ENCODE results near the gene PTPN7. TPM values are rescaled to one million over a fixed set of nuclear protein-coding genes. Genes with fewer than 3 reads are reported as not detected.

Gene PTPN7
- polyA plus RNA-seq, 1 experiment = not detected

DNA sequence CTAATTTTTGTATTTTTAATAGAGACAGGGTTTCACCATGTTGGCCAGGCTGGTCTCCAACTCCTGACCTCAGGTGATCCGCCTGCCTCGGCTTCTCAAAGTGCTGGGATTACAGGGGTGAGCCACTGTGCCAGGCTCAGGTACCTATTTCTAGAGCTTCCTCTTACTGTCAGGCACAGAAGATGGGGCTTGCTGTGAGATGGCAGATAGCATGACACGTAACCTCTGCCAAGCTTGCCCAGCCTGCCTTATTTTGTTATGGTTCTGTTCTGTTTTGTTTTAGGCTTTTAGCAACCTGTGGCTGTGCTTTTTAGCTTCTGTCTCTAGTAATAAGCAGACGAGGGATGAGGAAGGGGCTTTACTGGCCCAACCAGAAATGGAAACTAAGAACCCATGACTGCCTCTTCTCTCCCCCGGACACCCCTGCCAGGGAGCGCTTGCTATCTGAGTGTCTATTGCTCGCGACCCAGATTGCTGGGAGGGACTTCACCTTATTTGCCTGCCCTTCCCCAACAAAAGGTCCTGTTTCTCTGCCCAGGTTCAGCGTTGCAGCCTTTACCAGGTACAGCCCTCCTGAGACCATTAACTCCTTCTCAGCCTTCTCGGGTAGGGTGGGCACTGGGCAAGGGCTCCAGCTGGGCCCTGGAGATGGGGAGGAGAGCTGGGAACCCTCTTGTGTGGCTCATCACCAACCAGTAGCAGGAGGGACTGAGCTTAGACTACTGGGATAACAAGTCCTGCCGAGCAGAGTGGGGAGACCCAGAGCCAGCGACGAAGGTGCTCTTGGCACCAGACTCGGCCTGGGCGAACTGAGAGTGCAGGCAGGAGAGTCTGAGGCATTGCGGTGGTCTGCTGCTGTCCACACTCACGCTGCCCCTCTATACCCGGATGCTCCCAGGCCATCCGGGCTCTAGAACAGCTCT is 19.7 kb upstream of the PTPN7 start:
- TF ChIP-seq, protein P1, sequence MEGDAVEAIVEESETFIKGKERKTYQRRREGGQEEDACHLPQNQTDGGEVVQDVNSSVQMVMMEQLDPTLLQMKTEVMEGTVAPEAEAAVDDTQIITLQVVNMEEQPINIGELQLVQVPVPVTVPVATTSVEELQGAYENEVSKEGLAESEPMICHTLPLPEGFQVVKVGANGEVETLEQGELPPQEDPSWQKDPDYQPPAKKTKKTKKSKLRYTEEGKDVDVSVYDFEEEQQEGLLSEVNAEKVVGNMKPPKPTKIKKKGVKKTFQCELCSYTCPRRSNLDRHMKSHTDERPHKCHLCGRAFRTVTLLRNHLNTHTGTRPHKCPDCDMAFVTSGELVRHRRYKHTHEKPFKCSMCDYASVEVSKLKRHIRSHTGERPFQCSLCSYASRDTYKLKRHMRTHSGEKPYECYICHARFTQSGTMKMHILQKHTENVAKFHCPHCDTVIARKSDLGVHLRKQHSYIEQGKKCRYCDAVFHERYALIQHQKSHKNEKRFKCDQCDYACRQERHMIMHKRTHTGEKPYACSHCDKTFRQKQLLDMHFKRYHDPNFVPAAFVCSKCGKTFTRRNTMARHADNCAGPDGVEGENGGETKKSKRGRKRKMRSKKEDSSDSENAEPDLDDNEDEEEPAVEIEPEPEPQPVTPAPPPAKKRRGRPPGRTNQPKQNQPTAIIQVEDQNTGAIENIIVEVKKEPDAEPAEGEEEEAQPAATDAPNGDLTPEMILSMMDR (IDR thresholded peaks at IDR 0.05; ENCODE audit: low read depth, low read length) = no peak
- H3K4me3 ChIP-seq (ENCODE audit: low read depth, low read length) = no peak overlapping the region
- no peak for DNase-seq (ENCODE audit: low read depth, low spot score)
- no peak overlapping the region for H3K27ac ChIP-seq (ENCODE audit: low read depth, low read length)
- peaks cover 45% of the 10 kb centered on the region for H3K27me3 ChIP-seq (ENCODE audit: control insufficient read depth, insufficient read depth, low read length)
- ChIA-PET CTCF (interaction anchor here (0.7 to 1.8 kb wide), 3 partner anchors 9 to 136 kb away, joined by 3 to 5 read pairs (median 4); no protein-coding TSS in a partner anchor), POLR2A (interaction anchor here (0.6 kb wide), 1 partner anchor 559 kb away, joined by 3 read pairs; no protein-coding TSS in a partner anchor)
- H3K9me3 ChIP-seq (ENCODE audit: control insufficient read depth, insufficient read depth, low read length) = no peaks in the 10 kb centered on the region; the same call in 1 of the 2 replicates

DNA sequence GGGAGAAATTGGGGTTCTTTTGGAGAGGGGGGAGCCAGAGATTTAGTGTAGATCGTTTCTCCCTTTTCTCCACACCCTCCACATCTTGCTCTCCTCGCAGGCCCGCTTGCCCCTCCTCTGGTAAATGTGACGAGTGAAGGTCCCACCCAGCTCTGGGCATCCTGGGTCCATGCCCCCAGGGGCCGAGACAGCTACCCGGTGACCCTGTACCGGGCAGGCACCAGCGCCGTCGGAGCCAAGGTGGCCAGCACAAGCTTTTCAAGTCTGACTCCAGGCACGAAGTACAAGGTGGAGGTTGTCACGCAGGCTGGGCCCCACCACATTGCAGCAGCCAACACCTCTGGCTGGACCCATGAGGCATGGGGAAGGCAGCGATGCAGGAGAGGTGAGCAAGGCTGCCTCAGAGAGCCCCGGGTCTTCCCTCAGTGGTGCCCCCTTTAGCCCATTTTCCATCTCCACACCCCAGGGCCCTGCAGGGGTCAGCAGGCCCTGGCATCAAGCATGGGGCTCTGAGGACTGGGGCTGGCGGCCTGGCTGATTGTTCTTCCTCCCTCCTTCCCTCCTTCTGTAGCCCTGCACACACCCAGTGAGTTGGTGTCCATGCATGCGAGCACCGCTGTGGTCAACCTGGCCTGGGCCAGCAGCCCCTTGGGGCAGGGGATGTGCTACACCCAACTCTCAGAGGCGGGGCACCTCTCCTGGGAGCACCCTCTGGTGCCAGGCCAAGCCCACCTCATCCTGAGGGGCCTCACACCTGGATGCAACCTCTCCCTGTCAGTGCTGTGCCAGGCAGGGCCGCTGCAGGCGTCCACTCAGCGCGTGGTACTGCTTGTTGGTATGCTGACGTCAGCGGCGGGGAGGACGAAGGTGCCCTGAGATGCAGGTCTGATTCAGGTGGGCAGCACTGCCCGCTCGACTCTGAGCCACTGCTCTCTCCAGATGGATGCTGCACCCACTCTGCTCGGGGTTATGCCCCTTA is 16.8 kb upstream of the PTPN7 start:
- ChIA-PET CTCF (no interaction called here), POLR2A (no interaction called here)
- Histone ChIP-seq H3K27me3 (ENCODE audit: control insufficient read depth, insufficient read depth, low read length) (peaks cover 37% of the 10 kb centered on the region), H3K4me3 (ENCODE audit: low read depth, low read length) (no peak overlapping the region), H3K27ac (ENCODE audit: low read depth, low read length) (no peak overlapping the region), H3K9me3 (ENCODE audit: control insufficient read depth, insufficient read depth, low read length) (no peaks in the 10 kb centered on the region; the same call in 1 of the 2 replicates)
- DNase-seq (ENCODE audit: low read depth, low spot score) = no peak
- TF ChIP-seq, protein P1 (IDR thresholded peaks at IDR 0.05; ENCODE audit: low read depth, low read length) = no peak

DNA sequence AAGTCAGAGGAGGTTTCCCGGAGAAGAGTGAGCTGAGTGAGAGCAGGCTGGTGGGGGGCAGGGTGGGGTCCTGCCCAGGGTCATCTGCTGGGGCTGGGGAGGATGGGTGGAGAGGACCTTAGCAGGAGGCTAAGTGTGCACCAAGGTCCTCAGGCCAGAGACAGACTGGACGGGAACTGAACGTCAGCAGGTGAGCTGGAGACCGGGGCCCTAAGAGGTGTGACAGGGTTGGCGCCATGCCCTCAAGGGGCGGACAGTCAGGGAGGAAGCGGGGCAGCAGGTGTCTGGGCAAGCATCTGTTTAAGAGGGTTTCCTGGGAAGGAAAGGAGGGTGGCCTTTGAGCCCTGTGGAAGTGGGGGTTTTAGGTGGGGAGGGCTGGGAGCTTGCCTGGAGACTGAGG is 13.6 kb upstream of the PTPN7 start:
- no peak overlapping the region for H3K27ac ChIP-seq (ENCODE audit: low read depth, low read length)
- POLR2A ChIA-PET = no interaction called here
- H3K9me3 ChIP-seq (ENCODE audit: control insufficient read depth, insufficient read depth, low read length) = no peaks in the 10 kb centered on the region; the same call in 1 of the 2 replicates
- H3K4me3 ChIP-seq (ENCODE audit: low read depth, low read length) = no peak overlapping the region
- no peak for DNase-seq (ENCODE audit: low read depth, low spot score)
- TF ChIP-seq, protein P1 (IDR thresholded peaks at IDR 0.05; ENCODE audit: low read depth, low read length) = no peak
- CTCF ChIA-PET = interaction anchor here (1.3 to 1.9 kb wide), 2 partner anchors 12 to 19 kb away, joined by 3 to 11 read pairs; partner anchors contain the start of gene LGR6
- peaks cover 15% of the 10 kb centered on the region for H3K27me3 ChIP-seq (ENCODE audit: control insufficient read depth, insufficient read depth, low read length)

DNA sequence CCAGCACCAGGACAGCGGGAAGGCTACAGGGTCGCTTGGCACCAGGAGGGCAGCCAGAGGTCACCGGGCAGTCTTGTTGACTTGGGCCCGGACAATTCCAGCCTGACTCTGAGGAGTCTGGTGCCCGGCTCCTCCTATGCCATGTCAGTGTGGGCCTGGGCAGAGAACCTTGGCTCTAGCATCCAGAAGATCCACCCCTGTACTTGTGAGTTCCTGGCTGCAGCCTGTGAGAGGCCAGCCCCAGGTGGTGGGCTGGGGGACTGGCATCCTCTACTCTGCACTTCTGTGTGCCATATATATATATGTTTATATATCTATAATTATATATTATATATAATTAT is 11.6 kb upstream of the PTPN7 start:
- CTCF ChIA-PET = no interaction called here
- no peak for DNase-seq (ENCODE audit: low read depth, low spot score)
- no peak overlapping the region for H3K27ac ChIP-seq (ENCODE audit: low read depth, low read length)
- no peaks in the 10 kb centered on the region for H3K9me3 ChIP-seq (ENCODE audit: control insufficient read depth, insufficient read depth, low read length)
- no peak overlapping the region for H3K4me3 ChIP-seq (ENCODE audit: low read depth, low read length)
- H3K27me3 ChIP-seq (ENCODE audit: control insufficient read depth, insufficient read depth, low read length) = peaks cover 14% of the 10 kb centered on the region
- TF ChIP-seq, protein P1 (IDR thresholded peaks at IDR 0.05; ENCODE audit: low read depth, low read length) = no peak
- POLR2A ChIA-PET = no interaction called here
